OCI-LY3 (cell line): ENCODE measurements around the gene ATP6V0A4.

Source experiments
- EZH2phosphoT487 ChIP-seq: fragments of 200-600 bp; shearing (Covaris generic); IDR thresholded peaks from 2 replicates; pipeline ENCODE4 v1.6.1; 2018; ENCODE audit warnings: antibody characterized with exemption, mixed run types, low read depth
- TF ChIP-seq, protein P1 (sequence below): fragments of 200-600, 300-600 bp; sonication (generic); IDR thresholded peaks from 2 replicates; pipeline ENCODE4 v1.5.1; 2014; ENCODE audit warnings: antibody characterized with exemption, low read length, low read depth

DNA sequence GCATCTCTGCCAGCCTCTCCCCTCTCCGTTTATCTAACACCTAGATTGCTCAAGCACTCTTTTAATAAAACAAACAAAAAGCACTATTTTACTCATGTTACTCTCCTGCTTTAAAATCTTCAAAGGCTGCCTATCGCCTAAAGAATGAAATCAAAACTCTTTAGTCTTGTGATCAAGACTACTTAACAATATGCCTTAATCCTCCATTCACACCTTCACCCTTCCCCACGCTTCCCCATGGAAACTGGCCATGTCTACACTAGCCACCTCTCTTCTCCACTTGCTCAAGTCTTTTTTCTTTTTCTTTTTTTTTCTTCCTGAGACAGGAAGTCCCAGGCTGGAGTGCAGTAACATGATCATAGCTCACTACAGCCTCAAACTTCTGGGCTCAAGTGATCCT lies 48.0 kb downstream of the ATP6V0A4 start:
- TF ChIP-seq, protein P1, sequence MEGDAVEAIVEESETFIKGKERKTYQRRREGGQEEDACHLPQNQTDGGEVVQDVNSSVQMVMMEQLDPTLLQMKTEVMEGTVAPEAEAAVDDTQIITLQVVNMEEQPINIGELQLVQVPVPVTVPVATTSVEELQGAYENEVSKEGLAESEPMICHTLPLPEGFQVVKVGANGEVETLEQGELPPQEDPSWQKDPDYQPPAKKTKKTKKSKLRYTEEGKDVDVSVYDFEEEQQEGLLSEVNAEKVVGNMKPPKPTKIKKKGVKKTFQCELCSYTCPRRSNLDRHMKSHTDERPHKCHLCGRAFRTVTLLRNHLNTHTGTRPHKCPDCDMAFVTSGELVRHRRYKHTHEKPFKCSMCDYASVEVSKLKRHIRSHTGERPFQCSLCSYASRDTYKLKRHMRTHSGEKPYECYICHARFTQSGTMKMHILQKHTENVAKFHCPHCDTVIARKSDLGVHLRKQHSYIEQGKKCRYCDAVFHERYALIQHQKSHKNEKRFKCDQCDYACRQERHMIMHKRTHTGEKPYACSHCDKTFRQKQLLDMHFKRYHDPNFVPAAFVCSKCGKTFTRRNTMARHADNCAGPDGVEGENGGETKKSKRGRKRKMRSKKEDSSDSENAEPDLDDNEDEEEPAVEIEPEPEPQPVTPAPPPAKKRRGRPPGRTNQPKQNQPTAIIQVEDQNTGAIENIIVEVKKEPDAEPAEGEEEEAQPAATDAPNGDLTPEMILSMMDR = no peak
- no peak for TF ChIP-seq EZH2phosphoT487
